T-helper 17 cell (primary cell): ENCODE results near the gene KIF1B. TPM values are rescaled to one million over a fixed set of nuclear protein-coding genes. Genes with fewer than 3 reads are reported as not detected.

Experiments
- total RNA-seq, 4 donors: library from RNA in 2 of 4; stranded (reverse) in 2 of 4; gene quantifications; one replicate each; pipeline ENCODE4 v1.2.3 and lab custom pipeline; 2022 to 2026

KIF1B gene
- total RNA-seq, 2 donors from 2014 or later, result 10.9 to 13.3 TPM

Other genes starting within 250 kb of the KIF1B start
- 1 to 10 TPM in 1 of 2 donors, not detected in 1; 1.1 TPM for gene RBP7, start 213.3 kb upstream of the KIF1B start, total RNA-seq
- gene UBE4B, start 177.6 kb upstream of the KIF1B start, total RNA-seq, result 10 to 100 TPM; 34.3 to 36.8 TPM
- 10 to 100 TPM; 22.7 to 40.0 TPM for gene PGD, start 188.5 kb downstream of the KIF1B start, total RNA-seq
- gene CENPS, start 219.9 kb downstream of the KIF1B start, total RNA-seq, result 1 to 10 TPM; 3.8 to 6.3 TPM
- gene CORT, start 239.5 kb downstream of the KIF1B start, total RNA-seq, result under 1 TPM; 0.42 to 0.52 TPM